ENCODE measurements around the gene SEMA4D.

Gene SEMA4D

GRCh38 chr9:89358985-89359384, 138.9 kb downstream of the SEMA4D start:
- no peak for DNase-seq (ENCODE audit: low read depth)
- no peak overlapping the region for H3K4me3 ChIP-seq (ENCODE audit: control insufficient read depth, low read depth, low read length)
- no peak for TF ChIP-seq CTCF (conservative IDR thresholded peaks at IDR 0.05; ENCODE audit: control insufficient read depth, insufficient read depth, low read depth, low read length)

- no peak overlapping the region for H3K4me3 ChIP-seq (ENCODE audit: control insufficient read depth, low read depth, low read length)
- no peak for TF ChIP-seq CTCF (conservative IDR thresholded peaks at IDR 0.05; ENCODE audit: control insufficient read depth, insufficient read depth, low read depth, low read length)
- no peak for DNase-seq (ENCODE audit: low read depth)
Measured at GRCh38 chr9:89358376-89358916, 139.5 kb downstream of the SEMA4D start.

GRCh38 chr9:89357331-89358197, 140.3 kb downstream of the SEMA4D start:
- no peak overlapping the region for H3K4me3 ChIP-seq (ENCODE audit: control insufficient read depth, low read depth, low read length)
- no peak for DNase-seq (ENCODE audit: low read depth)
- TF ChIP-seq CTCF (conservative IDR thresholded peaks at IDR 0.05; ENCODE audit: control insufficient read depth, insufficient read depth, low read depth, low read length), result no peak

- no peak for TF ChIP-seq CTCF (conservative IDR thresholded peaks at IDR 0.05; ENCODE audit: control insufficient read depth, insufficient read depth, low read depth, low read length)
- DNase-seq (ENCODE audit: low read depth), result no peak
Measured at GRCh38 chr9:89356782-89357181, 141.1 kb downstream of the SEMA4D start.

GRCh38 chr9:89354471-89354870, 143.4 kb downstream of the SEMA4D start:
- no peak for DNase-seq (ENCODE audit: low read depth)
- no peak for TF ChIP-seq CTCF (conservative IDR thresholded peaks at IDR 0.05; ENCODE audit: control insufficient read depth, insufficient read depth, low read depth, low read length)
- H3K4me3 ChIP-seq (ENCODE audit: control insufficient read depth, low read depth, low read length), result no peak overlapping the region

More at GRCh38 chr9:89356782-89357181, 141.1 kb downstream of the SEMA4D start:
- no peak overlapping the region for H3K4me3 ChIP-seq (ENCODE audit: control insufficient read depth, low read depth, low read length)

GRCh38 chr9:89353989-89354388, 143.9 kb downstream of the SEMA4D start:
- TF ChIP-seq CTCF (conservative IDR thresholded peaks at IDR 0.05; ENCODE audit: control insufficient read depth, insufficient read depth, low read depth, low read length), result peak; percentile 2
- H3K4me3 ChIP-seq (ENCODE audit: control insufficient read depth, low read depth, low read length), result no peak overlapping the region
- DNase-seq (ENCODE audit: low read depth), result no peak

Data from fibroblast of mammary gland (primary cell).